ENCODE results near the gene SMTN. TPM values are rescaled to one million over a fixed set of nuclear protein-coding genes. Genes with fewer than 3 reads are reported as not detected.

Gene SMTN
- 10 to 100 TPM; 11.2 to 47.3 TPM for total RNA-seq
- polyA plus RNA-seq: 10 to 100 TPM; 10.1 to 16.4 TPM

DNA sequence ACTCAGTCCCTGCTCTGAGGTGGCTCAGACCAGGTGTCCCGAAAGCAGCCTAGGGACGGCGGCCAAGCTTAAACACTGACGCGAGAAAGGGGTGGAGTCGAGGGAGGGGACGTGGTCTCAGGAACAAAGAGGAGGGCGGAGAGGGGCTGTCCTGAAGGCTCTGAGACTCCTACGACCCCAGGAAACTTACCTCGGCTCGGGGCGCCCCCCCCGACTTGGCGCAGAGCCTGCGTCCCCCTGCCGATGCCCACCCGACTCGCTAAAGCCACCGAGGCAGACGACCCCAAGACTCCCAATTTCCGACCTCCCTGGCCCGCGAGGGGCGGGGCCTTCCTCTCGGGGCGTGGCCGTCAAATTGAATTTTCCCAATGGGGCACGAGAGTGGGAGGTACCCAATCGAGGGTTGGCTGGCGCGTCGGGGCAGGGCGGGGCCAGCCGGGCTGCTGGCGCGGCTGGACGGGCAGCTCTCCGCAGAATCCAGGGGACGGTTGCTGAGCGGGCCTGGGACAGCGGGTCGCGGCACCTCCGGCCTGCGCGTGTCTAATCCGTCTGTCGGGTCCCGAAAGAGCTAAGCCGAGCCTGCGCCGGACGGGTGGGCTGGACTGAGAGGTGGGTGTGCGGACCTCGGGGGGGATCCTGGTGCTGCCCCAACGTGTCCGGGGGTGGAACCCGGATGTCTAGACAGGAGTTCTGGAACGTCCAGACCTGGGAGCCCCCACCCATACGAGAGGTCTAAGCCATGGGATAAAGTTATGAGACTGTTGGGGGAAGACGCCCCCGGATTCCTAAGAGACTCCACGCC is at the start of gene SMTN:
SMTN (plus strand) TSS at position 471 of the 802 bp plus-strand sequence. CDS start 1,941 bp downstream, outside the sequence.
- Histone ChIP-seq H3K4me1 (ENCODE audit: control insufficient read depth in 4 of 4, insufficient read depth in 4 of 4, low read length in 3 of 4) (peaks cover 3 to 29% (median 15%) of the 10 kb centered on the region in 4 donors), H3K4me3 (ENCODE audit: low read depth in 1 of 3, low read length in 3 of 3) (peak within 1 kb of the TSS; percentile 47 to 59 (median 58)), H3K27me3 (ENCODE audit: control insufficient read depth in 4 of 4, insufficient read depth in 4 of 4, low read length in 3 of 4) (no peaks in the 10 kb centered on the region), H3K9me3 (ENCODE audit: control insufficient read depth in 4 of 4, low read length in 3 of 4) (no peaks in the 10 kb centered on the region), H3K36me3 (ENCODE audit: control insufficient read depth in 4 of 4, insufficient read depth in 3 of 4, low read depth in 1 of 4, low read length in 3 of 4) (no peaks in the 10 kb centered on the region), H3K27ac (ENCODE audit: low read depth in 1 of 2, low read length in 2 of 2) (peak within 1 kb of the TSS; percentile 64 to 80), H3K9ac (ENCODE audit: low read depth in 1 of 2, low read length in 2 of 2) (peak within 1 kb of the TSS; percentile 53 to 73)
- TF ChIP-seq SP1 (IDR thresholded peaks at IDR 0.05) (peak; percentile 75), HNF4A (conservative IDR thresholded peaks at IDR 0.05) (no peak), ATF3 (IDR thresholded peaks at IDR 0.05) (no peak), RAD21 (IDR thresholded peaks at IDR 0.05) (peak in 1 of 2 donors; percentile 45), TAF1 (conservative IDR thresholded peaks at IDR 0.05) (peak; percentile 57), REST (IDR thresholded peaks at IDR 0.05) (peak; percentile 59), JUND (IDR thresholded peaks at IDR 0.05) (no peak), NR2F2 (IDR thresholded peaks at IDR 0.05) (peak; percentile 35)
- TF ChIP-seq, protein P1, sequence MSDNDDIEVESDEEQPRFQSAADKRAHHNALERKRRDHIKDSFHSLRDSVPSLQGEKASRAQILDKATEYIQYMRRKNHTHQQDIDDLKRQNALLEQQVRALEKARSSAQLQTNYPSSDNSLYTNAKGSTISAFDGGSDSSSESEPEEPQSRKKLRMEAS (IDR thresholded peaks at IDR 0.05): no peak
- TF ChIP-seq, protein P2, sequence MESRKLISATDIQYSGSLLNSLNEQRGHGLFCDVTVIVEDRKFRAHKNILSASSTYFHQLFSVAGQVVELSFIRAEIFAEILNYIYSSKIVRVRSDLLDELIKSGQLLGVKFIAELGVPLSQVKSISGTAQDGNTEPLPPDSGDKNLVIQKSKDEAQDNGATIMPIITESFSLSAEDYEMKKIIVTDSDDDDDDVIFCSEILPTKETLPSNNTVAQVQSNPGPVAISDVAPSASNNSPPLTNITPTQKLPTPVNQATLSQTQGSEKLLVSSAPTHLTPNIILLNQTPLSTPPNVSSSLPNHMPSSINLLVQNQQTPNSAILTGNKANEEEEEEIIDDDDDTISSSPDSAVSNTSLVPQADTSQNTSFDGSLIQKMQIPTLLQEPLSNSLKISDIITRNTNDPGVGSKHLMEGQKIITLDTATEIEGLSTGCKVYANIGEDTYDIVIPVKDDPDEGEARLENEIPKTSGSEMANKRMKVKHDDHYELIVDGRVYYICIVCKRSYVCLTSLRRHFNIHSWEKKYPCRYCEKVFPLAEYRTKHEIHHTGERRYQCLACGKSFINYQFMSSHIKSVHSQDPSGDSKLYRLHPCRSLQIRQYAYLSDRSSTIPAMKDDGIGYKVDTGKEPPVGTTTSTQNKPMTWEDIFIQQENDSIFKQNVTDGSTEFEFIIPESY (IDR thresholded peaks at IDR 0.05): no peak
- 3% methylated on average over 63 of the region's 63 CpGs for WGBS
- DNase-seq (ENCODE audit: low spot score): peak; percentile 96

DNA sequence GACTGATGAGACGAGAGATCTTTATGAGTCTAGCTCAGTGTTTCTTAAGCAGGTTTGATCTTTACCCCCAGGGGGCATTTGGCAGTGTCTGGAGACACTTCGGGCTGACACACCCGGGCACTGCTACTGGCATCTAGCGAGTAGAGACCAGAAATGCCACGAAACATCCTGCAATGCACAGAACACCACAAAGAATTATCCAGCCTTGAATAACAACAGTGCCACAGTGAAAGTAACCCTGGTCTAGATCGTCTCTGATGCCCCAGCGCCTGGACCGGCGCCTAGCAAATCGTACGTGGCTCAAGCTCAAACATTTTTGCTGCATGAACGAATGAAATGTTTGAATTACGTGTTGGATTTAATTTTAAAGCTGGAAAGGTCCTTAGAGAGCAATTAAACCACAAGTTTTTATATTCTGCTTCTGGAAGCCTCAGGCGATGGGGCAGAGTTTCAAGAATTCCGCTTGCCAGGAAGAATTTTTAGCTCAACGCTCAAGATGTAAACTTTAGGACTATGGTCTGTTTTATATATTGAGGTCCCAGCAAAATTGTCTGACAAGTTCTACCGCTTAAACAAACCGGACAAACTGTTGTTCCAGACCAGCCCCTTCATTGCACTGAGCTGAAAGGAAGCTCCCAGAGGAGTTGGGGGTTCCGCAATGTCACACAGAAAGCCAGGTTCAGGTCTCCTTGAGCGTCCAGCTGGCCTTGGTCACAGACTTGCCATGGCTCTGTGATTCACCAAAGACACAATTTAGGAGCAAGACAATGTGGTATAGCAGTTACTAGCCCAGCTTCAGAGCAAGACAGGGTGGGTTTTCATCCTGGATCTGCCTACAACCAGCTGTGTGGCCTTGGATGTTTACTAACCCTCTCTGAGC is 44.2 kb upstream of the SMTN start:
- 77% methylated on average over 20 of the region's 20 CpGs for WGBS
- DNase-seq (ENCODE audit: low spot score): no peak
- H3K4me3 ChIP-seq (ENCODE audit: low read depth in 1 of 3, low read length in 3 of 3): no peak overlapping the region

More for the DNA sequence above, 44.2 kb upstream of the SMTN start:
- no peaks in the 10 kb centered on the region for H3K27me3 ChIP-seq (ENCODE audit: control insufficient read depth in 4 of 4, insufficient read depth in 4 of 4, low read length in 3 of 4)
- H3K36me3 ChIP-seq (ENCODE audit: control insufficient read depth in 4 of 4, insufficient read depth in 3 of 4, low read depth in 1 of 4, low read length in 3 of 4): no peaks in the 10 kb centered on the region
- TF ChIP-seq, protein P1 (IDR thresholded peaks at IDR 0.05): no peak
- TF ChIP-seq YY1 (IDR thresholded peaks at IDR 0.05) (no peak), EGR1 (IDR thresholded peaks at IDR 0.05; ENCODE audit: low read depth in 2 of 2) (no peak), ATF3 (IDR thresholded peaks at IDR 0.05) (no peak), CTCF (IDR thresholded peaks at IDR 0.05; ENCODE audit: low read depth, low read length, missing input control) (no peak), TAF1 (conservative IDR thresholded peaks at IDR 0.05) (no peak), FOXA2 (IDR thresholded peaks at IDR 0.05) (no peak), SP1 (IDR thresholded peaks at IDR 0.05) (no peak), GABPA (IDR thresholded peaks at IDR 0.05 in 1 of 2, conservative IDR thresholded peaks at IDR 0.05 in 1 of 2) (no peak), HNF4G (IDR thresholded peaks at IDR 0.05) (no peak), RXRA (IDR thresholded peaks at IDR 0.05) (no peak), NR2F2 (IDR thresholded peaks at IDR 0.05) (no peak), JUND (IDR thresholded peaks at IDR 0.05) (no peak), FOXA1 (IDR thresholded peaks at IDR 0.05) (no peak), RAD21 (IDR thresholded peaks at IDR 0.05) (no peak)
- TF ChIP-seq, protein P2 (IDR thresholded peaks at IDR 0.05): no peak
- H3K9ac ChIP-seq (ENCODE audit: low read depth in 1 of 2, low read length in 2 of 2): no peak overlapping the region
- H3K27ac ChIP-seq (ENCODE audit: low read depth in 1 of 2, low read length in 2 of 2): peak overlapping the region in 1 of 2 donors; percentile 18
- no peaks in the 10 kb centered on the region for H3K4me1 ChIP-seq (ENCODE audit: control insufficient read depth in 4 of 4, insufficient read depth in 4 of 4, low read length in 3 of 4)
- no peaks in the 10 kb centered on the region for H3K9me3 ChIP-seq (ENCODE audit: control insufficient read depth in 4 of 4, low read length in 3 of 4)

All from liver (tissue), 9 donors.